ACC112 (cell line): ENCODE data around the gene VTA1.

Experiments used
- H2AFZ ChIP-seq: fragments of 200-600 bp; sonication (generic); one replicate; pipeline ENCODE4 v1.6.0; 2017; ENCODE audit warnings: antibody characterized with exemption, low read length; ENCODE audit not compliant: unreplicated experiment
- H3K27ac ChIP-seq: fragments of 200-600 bp; sonication (generic); 2 replicates; pipeline ENCODE4 v1.5.1; 2014; ENCODE audit warnings: low read depth, mild to moderate bottlenecking, antibody characterized with exemption, low read length, moderate library complexity
- H3K27me3 ChIP-seq: fragments of 200-600 bp; sonication (generic); 2 replicates; pipeline ENCODE4 v1.6.1; 2014; ENCODE audit warnings: mild to moderate bottlenecking, antibody characterized with exemption, low read length, moderate library complexity, mixed read lengths; ENCODE audit not compliant: insufficient read depth
- H3K36me3 ChIP-seq: fragments of 200-600 bp; sonication (generic); 2 replicates; pipeline ENCODE4 v1.6.1; 2016; ENCODE audit warnings: mild to moderate bottlenecking, antibody characterized with exemption, low read length, moderate library complexity, mixed read lengths; ENCODE audit not compliant: insufficient read depth
- H3K4me1 ChIP-seq: fragments of 200-600 bp; sonication (generic); one replicate; pipeline ENCODE4 v1.6.1; 2016; ENCODE audit warnings: low read length, mixed read lengths; ENCODE audit not compliant: insufficient read depth, unreplicated experiment, control insufficient read depth
- H3K4me3 ChIP-seq: fragments of 200-600 bp; sonication (generic); 2 replicates; pipeline ENCODE4 v1.5.1; 2014; ENCODE audit warnings: mild to moderate bottlenecking, low read depth, low read length
- H3K79me2 ChIP-seq: fragments of 200-600 bp; sonication (generic); one replicate; pipeline ENCODE4 v1.6.0; 2016; ENCODE audit warnings: low read length; ENCODE audit not compliant: control insufficient read depth, unreplicated experiment, insufficient read depth

VTA1 gene

GRCh38 chr6:142167486-142167885, 20.4 kb downstream of the VTA1 start:
- Histone ChIP-seq H3K4me3 (no peak overlapping the region), H3K4me1 (peaks cover 15% of the 10 kb centered on the region), H3K27ac (no peak overlapping the region), H3K27me3 (no peaks in the 10 kb centered on the region), H3K36me3 (peaks cover 1% of the 10 kb centered on the region), H2AFZ (no peak overlapping the region), H3K79me2 (peaks cover 38% of the 10 kb centered on the region)

GRCh38 chr6:142171351-142171750, 24.3 kb downstream of the VTA1 start:
- H3K4me3 ChIP-seq: no peak overlapping the region

GRCh38 chr6:142172758-142173157, 25.7 kb downstream of the VTA1 start:
- H3K27ac ChIP-seq: no peak overlapping the region
- H3K36me3 ChIP-seq: peaks cover 30% of the 10 kb centered on the region
- H3K4me1 ChIP-seq: no peaks in the 10 kb centered on the region

More at GRCh38 chr6:142171351-142171750, 24.3 kb downstream of the VTA1 start:
- no peaks in the 10 kb centered on the region for H3K4me1 ChIP-seq
- H2AFZ ChIP-seq: no peak overlapping the region
- H3K79me2 ChIP-seq: peaks cover 6% of the 10 kb centered on the region
- peaks cover 17% of the 10 kb centered on the region for H3K36me3 ChIP-seq
- no peak overlapping the region for H3K27ac ChIP-seq
- H3K27me3 ChIP-seq: no peaks in the 10 kb centered on the region

GRCh38 chr6:142173980-142174379, 26.9 kb downstream of the VTA1 start:
- Histone ChIP-seq H3K27ac (no peak overlapping the region), H3K4me1 (no peaks in the 10 kb centered on the region), H3K36me3 (peaks cover 36% of the 10 kb centered on the region), H3K27me3 (no peaks in the 10 kb centered on the region), H2AFZ (no peak overlapping the region), H3K4me3 (no peak overlapping the region), H3K79me2 (no peaks in the 10 kb centered on the region)

More at GRCh38 chr6:142172758-142173157, 25.7 kb downstream of the VTA1 start:
- H2AFZ ChIP-seq: no peak overlapping the region
- H3K4me3 ChIP-seq: no peak overlapping the region
- H3K79me2 ChIP-seq: no peaks in the 10 kb centered on the region
- H3K27me3 ChIP-seq: no peaks in the 10 kb centered on the region

- no peaks in the 10 kb centered on the region for H3K79me2 ChIP-seq
- peaks cover 36% of the 10 kb centered on the region for H3K36me3 ChIP-seq
- H3K27ac ChIP-seq: no peak overlapping the region
Observed at GRCh38 chr6:142174703-142175102, 27.6 kb downstream of the VTA1 start.

GRCh38 chr6:142178129-142178528, 31.1 kb downstream of the VTA1 start:
- H3K4me3 ChIP-seq: no peak overlapping the region
- H3K27ac ChIP-seq: no peak overlapping the region
- no peak overlapping the region for H2AFZ ChIP-seq
- H3K79me2 ChIP-seq: no peaks in the 10 kb centered on the region
- H3K36me3 ChIP-seq: peaks cover 28% of the 10 kb centered on the region
- H3K27me3 ChIP-seq: no peaks in the 10 kb centered on the region
- H3K4me1 ChIP-seq: no peaks in the 10 kb centered on the region

More at GRCh38 chr6:142174703-142175102, 27.6 kb downstream of the VTA1 start:
- Histone ChIP-seq H3K27me3 (no peaks in the 10 kb centered on the region), H3K4me3 (no peak overlapping the region), H2AFZ (no peak overlapping the region), H3K4me1 (no peaks in the 10 kb centered on the region)

GRCh38 chr6:142182004-142182403, 34.9 kb downstream of the VTA1 start:
- no peaks in the 10 kb centered on the region for H3K79me2 ChIP-seq

GRCh38 chr6:142183351-142183750, 36.3 kb downstream of the VTA1 start:
- Histone ChIP-seq H3K36me3 (0 out of 2 replicates have a peak, but pooled peaks cover 4% of the 10 kb centered on the region), H3K27ac (no peak overlapping the region), H3K27me3 (no peaks in the 10 kb centered on the region), H3K79me2 (no peaks in the 10 kb centered on the region), H3K4me1 (peaks cover 6% of the 10 kb centered on the region), H3K4me3 (no peak overlapping the region), H2AFZ (no peak overlapping the region)

More at GRCh38 chr6:142182004-142182403, 34.9 kb downstream of the VTA1 start:
- Histone ChIP-seq H3K4me1 (peaks cover 4% of the 10 kb centered on the region), H3K4me3 (no peak overlapping the region), H2AFZ (no peak overlapping the region), H3K36me3 (peaks cover 17% of the 10 kb centered on the region), H3K27ac (no peak overlapping the region), H3K27me3 (no peaks in the 10 kb centered on the region)

- H3K27me3 ChIP-seq: no peaks in the 10 kb centered on the region
- 0 out of 2 replicates have a peak, but pooled peaks cover 4% of the 10 kb centered on the region for H3K36me3 ChIP-seq
- no peak overlapping the region for H3K4me3 ChIP-seq
- no peak overlapping the region for H3K27ac ChIP-seq
- H3K79me2 ChIP-seq: no peaks in the 10 kb centered on the region
- H2AFZ ChIP-seq: no peak overlapping the region
- peaks cover 6% of the 10 kb centered on the region for H3K4me1 ChIP-seq
Observed at GRCh38 chr6:142184307-142184706, 37.2 kb downstream of the VTA1 start.

GRCh38 chr6:142185641-142186040, 38.6 kb downstream of the VTA1 start:
- Histone ChIP-seq H3K4me1 (peaks cover 6% of the 10 kb centered on the region), H3K27me3 (no peaks in the 10 kb centered on the region), H3K27ac (no peak overlapping the region), H3K79me2 (no peaks in the 10 kb centered on the region), H2AFZ (no peak overlapping the region), H3K36me3 (0 out of 2 replicates have a peak, but pooled peaks cover 4% of the 10 kb centered on the region), H3K4me3 (no peak overlapping the region)

- no peaks in the 10 kb centered on the region for H3K79me2 ChIP-seq
- no peak overlapping the region for H3K27ac ChIP-seq
- no peak overlapping the region for H2AFZ ChIP-seq
- H3K27me3 ChIP-seq: no peaks in the 10 kb centered on the region
- 0 out of 2 replicates have a peak, but pooled peaks cover 4% of the 10 kb centered on the region for H3K36me3 ChIP-seq
- H3K4me1 ChIP-seq: peaks cover 6% of the 10 kb centered on the region
- no peak overlapping the region for H3K4me3 ChIP-seq
Observed at GRCh38 chr6:142187209-142187608, 40.1 kb downstream of the VTA1 start.
